Kidney capillary endothelial cell (primary cell): ENCODE measurements around the gene MPDU1.

Source experiments
- DNase-seq: peaks from one replicate; pipeline ENCODE4 v3.0.0-alpha.2; 2018; ENCODE audit warnings: low spot score

Gene MPDU1

GRCh38 chr17:7583253-7584109 is at the start of gene MPDU1:
Gene MPDU1 (plus strand): TSS chr17:7583852. CDS start chr17:7583863, 11 bp downstream.
- DNase-seq: peak; percentile 96

- no peak for DNase-seq
These were observed 45.6 kb upstream of the MPDU1 start for GRCh38 chr17:7538050-7538449.

- DNase-seq: peak; percentile 45
These were observed 44.6 kb upstream of the MPDU1 start for GRCh38 chr17:7538891-7539545.

- no peak for DNase-seq
These were observed 42.5 kb upstream of the MPDU1 start for GRCh38 chr17:7541074-7541621.

- no peak for DNase-seq
These were observed 38.7 kb upstream of the MPDU1 start for GRCh38 chr17:7544911-7545310.

- peak; percentile 21 for DNase-seq
These were observed 34.9 kb upstream of the MPDU1 start, which contains the start of gene TNFSF12 for GRCh38 chr17:7548585-7549400. Gene TNFSF12 (plus strand): TSS chr17:7549058. CDS start chr17:7549154, 96 bp downstream.

GRCh38 chr17:7549401-7550055 is 34.1 kb upstream of the MPDU1 start:
- no peak for DNase-seq

- peak; percentile 16 for DNase-seq
These were observed 33.3 kb upstream of the MPDU1 start for GRCh38 chr17:7550344-7550743.

GRCh38 chr17:7551396-7551795 is 32.3 kb upstream of the MPDU1 start:
- no peak for DNase-seq

- DNase-seq: no peak
These were observed 31.0 kb upstream of the MPDU1 start for GRCh38 chr17:7552621-7553051.

GRCh38 chr17:7553356-7553755 is 30.3 kb upstream of the MPDU1 start:
- DNase-seq: no peak

- no peak for DNase-seq
These were observed 28.2 kb upstream of the MPDU1 start for GRCh38 chr17:7555320-7555948.

- no peak for DNase-seq
These were observed 27.0 kb upstream of the MPDU1 start for GRCh38 chr17:7556627-7557026.

- DNase-seq: no peak
These were observed 26.4 kb upstream of the MPDU1 start for GRCh38 chr17:7557147-7557764.

GRCh38 chr17:7557775-7558543 is 25.7 kb upstream of the MPDU1 start:
- DNase-seq: no peak

- DNase-seq: no peak
These were observed 24.9 kb upstream of the MPDU1 start, which contains the start of gene TNFSF13 for GRCh38 chr17:7558544-7559319. Gene TNFSF13 (plus strand): TSS chr17:7558750. CDS start chr17:7559040, 290 bp downstream.

GRCh38 chr17:7559320-7560171 is 24.1 kb upstream of the MPDU1 start:
- DNase-seq: no peak
